RWPE1 (cell line): Measurements from ENCODE around the gene NRIP2.

ENCODE experiments used
- CTCF ChIA-PET: fragments of 350-600 bp; sonication (Branson Sonifier 250); formaldehyde crosslinking; extraction: SDS; loops from one replicate; lab custom pipeline; 2021; lab: Yijun Ruan, JAX
- POLR2A ChIA-PET: fragments of 400-600 bp; formaldehyde crosslinking; extraction: SDS; loops from one replicate; lab custom pipeline; 2020; ENCODE audit warnings: antibody characterized with exemption; ENCODE audit not compliant: low non-redundant PET; lab: Yijun Ruan, JAX
- DNase-seq: peaks from one replicate; pipeline ENCODE4 v3.0.0; 2012; ENCODE audit warnings: low spot score
- H3K27ac ChIP-seq: fragments of 450-650 bp; 2 replicates; pipeline ENCODE4 v1.5.1; 2017
- TF ChIP-seq, protein P1 (sequence below): fragments of 450-650 bp; conservative IDR thresholded peaks from 2 replicates; pipeline ENCODE4 v1.5.1; 2017; ENCODE audit warnings: low read depth, mild to moderate bottlenecking

Gene NRIP2

GRCh38 chr12:2845280-2845679, 10.4 kb upstream of the NRIP2 start:
- CTCF ChIA-PET: interaction anchor here (0.6 to 1.7 kb wide), 5 partner anchors 9 to 1630 kb away, joined by 3 to 5 read pairs (median 3); no protein-coding TSS in a partner anchor
- POLR2A ChIA-PET: no interaction called here
- DNase-seq: no peak
- TF ChIP-seq, protein P1, sequence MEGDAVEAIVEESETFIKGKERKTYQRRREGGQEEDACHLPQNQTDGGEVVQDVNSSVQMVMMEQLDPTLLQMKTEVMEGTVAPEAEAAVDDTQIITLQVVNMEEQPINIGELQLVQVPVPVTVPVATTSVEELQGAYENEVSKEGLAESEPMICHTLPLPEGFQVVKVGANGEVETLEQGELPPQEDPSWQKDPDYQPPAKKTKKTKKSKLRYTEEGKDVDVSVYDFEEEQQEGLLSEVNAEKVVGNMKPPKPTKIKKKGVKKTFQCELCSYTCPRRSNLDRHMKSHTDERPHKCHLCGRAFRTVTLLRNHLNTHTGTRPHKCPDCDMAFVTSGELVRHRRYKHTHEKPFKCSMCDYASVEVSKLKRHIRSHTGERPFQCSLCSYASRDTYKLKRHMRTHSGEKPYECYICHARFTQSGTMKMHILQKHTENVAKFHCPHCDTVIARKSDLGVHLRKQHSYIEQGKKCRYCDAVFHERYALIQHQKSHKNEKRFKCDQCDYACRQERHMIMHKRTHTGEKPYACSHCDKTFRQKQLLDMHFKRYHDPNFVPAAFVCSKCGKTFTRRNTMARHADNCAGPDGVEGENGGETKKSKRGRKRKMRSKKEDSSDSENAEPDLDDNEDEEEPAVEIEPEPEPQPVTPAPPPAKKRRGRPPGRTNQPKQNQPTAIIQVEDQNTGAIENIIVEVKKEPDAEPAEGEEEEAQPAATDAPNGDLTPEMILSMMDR: no peak
- H3K27ac ChIP-seq: no peak overlapping the region

- ChIA-PET CTCF (interaction anchor here (0.6 to 1.7 kb wide), 2 partner anchors 9 to 431 kb away, joined by 3 to 5 read pairs; no protein-coding TSS in a partner anchor), POLR2A (no interaction called here)
- no peak overlapping the region for H3K27ac ChIP-seq
- TF ChIP-seq, protein P1: no peak
- DNase-seq: no peak
Measured at GRCh38 chr12:2844786-2845185, 10.0 kb upstream of the NRIP2 start.

- DNase-seq: no peak
- POLR2A ChIA-PET: no interaction called here
- TF ChIP-seq, protein P1: no peak
- no peak overlapping the region for H3K27ac ChIP-seq
- CTCF ChIA-PET: interaction anchor here (0.7 kb wide), 1 partner anchor 373 kb away, joined by 5 read pairs; no protein-coding TSS in a partner anchor
Measured at GRCh38 chr12:2842948-2843347, 8.1 kb upstream of the NRIP2 start.

- CTCF ChIA-PET: interaction anchor here (0.6 kb wide), 1 partner anchor 13 kb away, joined by 4 read pairs; no protein-coding TSS in a partner anchor
Measured at GRCh38 chr12:2841056-2841650, 6.3 kb upstream of the NRIP2 start.

DNA sequence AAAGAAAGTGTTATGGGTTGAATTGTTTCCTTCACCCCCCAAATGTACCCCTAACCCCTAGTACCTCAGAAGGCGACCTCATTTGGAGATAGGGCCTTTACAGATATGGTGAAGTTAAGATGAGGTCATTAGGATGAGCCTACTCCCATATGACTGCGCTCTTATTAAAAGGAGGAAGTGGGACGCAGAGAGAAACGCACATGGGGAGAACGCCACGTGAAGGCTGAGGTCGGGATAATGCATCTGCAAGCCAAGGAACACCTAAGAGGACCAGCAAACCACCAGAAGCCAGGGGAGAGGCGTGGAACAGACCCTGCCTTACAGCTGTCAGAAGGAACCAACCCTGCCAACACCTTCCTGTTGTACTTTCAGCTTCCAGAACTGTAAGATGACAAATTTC, 1.7 kb upstream of the NRIP2 start:
- TF ChIP-seq, protein P1: no peak
- CTCF ChIA-PET: interaction anchor here (0.6 kb wide), 1 partner anchor 1650 kb away, joined by 3 read pairs; no protein-coding TSS in a partner anchor
- H3K27ac ChIP-seq: no peak overlapping the region
- POLR2A ChIA-PET: no interaction called here
- no peak for DNase-seq

More at GRCh38 chr12:2841056-2841650, 6.3 kb upstream of the NRIP2 start:
- POLR2A ChIA-PET: no interaction called here
- TF ChIP-seq, protein P1: no peak
- DNase-seq: no peak
- H3K27ac ChIP-seq: no peak overlapping the region

DNA sequence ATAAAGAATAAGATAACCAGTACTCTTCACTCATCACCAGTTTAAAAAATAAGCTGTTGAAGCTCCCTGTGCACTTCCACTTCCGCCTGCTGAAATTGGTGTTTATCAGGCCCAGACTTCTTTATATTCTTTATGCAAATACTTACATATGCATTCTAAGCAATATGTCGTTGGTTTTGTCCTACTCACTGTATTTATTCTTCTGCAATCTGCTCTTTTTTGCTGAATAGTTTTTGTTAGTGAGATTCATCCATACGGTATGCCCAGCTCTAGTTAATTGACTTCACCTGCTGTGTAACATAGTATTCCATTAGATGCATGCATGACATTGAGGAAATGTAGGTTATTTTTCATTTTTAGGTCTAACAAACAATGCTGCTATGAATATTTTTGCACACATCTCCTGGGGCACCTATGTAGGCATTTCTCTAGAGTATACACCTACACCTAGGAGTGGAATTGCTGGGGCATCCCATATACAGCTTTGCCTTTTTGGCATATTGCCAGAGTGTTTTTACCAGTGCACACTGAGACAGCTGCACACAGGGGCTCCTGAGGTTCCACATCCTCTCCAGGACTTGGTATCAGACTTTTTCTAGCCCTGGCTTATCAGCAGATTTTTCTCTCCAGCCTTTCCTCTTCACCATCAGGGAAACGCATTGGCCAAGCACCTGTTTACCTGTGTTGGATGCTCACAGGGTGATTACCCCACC, 1.0 kb upstream of the NRIP2 start:
- CTCF ChIA-PET: interaction anchor here (0.6 kb wide), 1 partner anchor 1650 kb away, joined by 3 read pairs; no protein-coding TSS in a partner anchor
- POLR2A ChIA-PET: interaction anchor here (0.6 kb wide), 1 partner anchor 162 kb away, joined by 8 read pairs; no protein-coding TSS in a partner anchor
- H3K27ac ChIP-seq: no peak overlapping the region
- DNase-seq: no peak
- TF ChIP-seq, protein P1: no peak
